B cell (primary cell): Measurements from ENCODE around the gene ERN1. TPM values are rescaled to one million over a fixed set of nuclear protein-coding genes. Genes with fewer than 3 reads are reported as not detected.

Experiments used
- ATAC-seq: fragments of 200-7000 bp; cut with Tn5 transposase; one replicate; pipeline ENCODE4 v1.10.0; 2021; ENCODE audit warnings: low read depth, mild to moderate bottlenecking, moderate number of reproducible peaks, moderate library complexity
- CTCF ChIA-PET: fragments of 350-600 bp; sonication (Branson Sonifier 250); formaldehyde crosslinking; loops from one replicate; lab custom pipeline; 2021; ENCODE audit warnings: antibody characterized with exemption, inconsistent platforms; lab: Charles Lee
- POLR2A ChIA-PET: fragments of 350-600 bp; sonication (Branson Sonifier 250); formaldehyde crosslinking; loops from one replicate; lab custom pipeline; 2021; ENCODE audit warnings: antibody characterized with exemption; lab: Charles Lee
- DNase-seq: peaks from one replicate; pipeline ENCODE4 v3.0.0; 2013
- H2AFZ ChIP-seq: 2 replicates; pipeline ENCODE4 v1.6.1; 2012; ENCODE audit warnings: mild to moderate bottlenecking, low read depth, low read length; ENCODE audit not compliant: insufficient read depth, poor library complexity, severe bottlenecking
- H3K27ac ChIP-seq, 2 donors: 1 replicate in 1 of 2; 2 replicates in 1 of 2; pipeline ENCODE4 v1.5.1; 2012 to 2013; ENCODE audit warnings: low read length in 2 of 2, mild to moderate bottlenecking in 2 of 2, moderate library complexity in 1 of 2
- H3K27me3 ChIP-seq, 4 experiments: fragments of 200-600 bp in 1 of 4; sonication (generic) in 1 of 4; replicated peaks in 1 of 4; 1 replicate in 2 of 4; 2 replicates in 2 of 4; pipeline versions ENCODE4 v1.6.1 to v1.7.0; 2013 to 2016; ENCODE audit warnings: low read length in 3 of 4, mild to moderate bottlenecking in 2 of 4, mixed read lengths in 1 of 4, moderate library complexity in 1 of 4; ENCODE audit not compliant: insufficient read depth in 4 of 4, control insufficient read depth in 3 of 4; ENCODE audit errors: control extremely low read depth in 1 of 4
- H3K36me3 ChIP-seq, 2 experiments: replicated peaks in 1 of 2; 1 replicate in 1 of 2; 2 replicates in 1 of 2; pipeline versions ENCODE4 v1.6.1 to v1.7.1; 2013; ENCODE audit warnings: low read length in 1 of 2; ENCODE audit not compliant: insufficient read depth in 2 of 2, control insufficient read depth in 1 of 2; ENCODE audit errors: control extremely low read depth in 1 of 2, extremely low read depth in 1 of 2
- H3K4me1 ChIP-seq, 2 donors: fragments of 200-600 bp in 1 of 2; sonication (generic) in 1 of 2; 1 replicate in 1 of 2; 2 replicates in 1 of 2; pipeline versions ENCODE4 v1.5.1 to v1.6.1; 2013 to 2017; ENCODE audit warnings: low read length in 2 of 2; ENCODE audit not compliant: control insufficient read depth in 2 of 2, insufficient read depth in 2 of 2
- H3K4me2 ChIP-seq: replicated peaks from 2 replicates; pipeline ENCODE3; 2012; ENCODE audit warnings: mild to moderate bottlenecking, low read depth, low read length; ENCODE audit not compliant: poor library complexity, severe bottlenecking
- H3K4me3 ChIP-seq, 5 experiments: fragments of 200-600 bp in 1 of 5; sonication (generic) in 1 of 5; 1 replicate in 3 of 5; 2 replicates in 2 of 5; pipeline versions ENCODE4 v1.5.1 to v1.7.0; 2011 to 2016; ENCODE audit warnings: low read length in 4 of 5, mild to moderate bottlenecking in 4 of 5, low read depth in 2 of 5, control low read depth in 1 of 5, moderate library complexity in 1 of 5; ENCODE audit not compliant: insufficient read depth in 1 of 5; ENCODE audit errors: control extremely low read depth in 1 of 5, extremely low read depth in 1 of 5
- H3K79me2 ChIP-seq: fragments of 200-600 bp; sonication (generic); one replicate; pipeline ENCODE4 v1.6.0; 2016; ENCODE audit warnings: low read length; ENCODE audit not compliant: control insufficient read depth, insufficient read depth
- H3K9ac ChIP-seq: fragments of 200-600 bp; sonication (generic); 2 replicates; pipeline ENCODE4 v1.6.1; 2017; ENCODE audit warnings: mild to moderate bottlenecking, low read length, moderate library complexity
- H3K9me3 ChIP-seq, 3 donors: one replicate each; pipeline versions ENCODE4 v1.6.1 to v1.7.1; 2013; ENCODE audit warnings: low read length in 2 of 3; ENCODE audit not compliant: control insufficient read depth in 2 of 3, insufficient read depth in 1 of 3; ENCODE audit errors: control extremely low read depth in 1 of 3
- H4K20me1 ChIP-seq: 2 replicates; pipeline ENCODE4 v1.6.0; 2012; ENCODE audit warnings: mild to moderate bottlenecking, low read length; ENCODE audit not compliant: insufficient read depth, control insufficient read depth, poor library complexity, severe bottlenecking
- H3K27ac Mint-ChIP-seq: one replicate; pipeline ENCODE4 v1.8.0; 2021; ENCODE audit warnings: mixed read lengths
- H3K27me3 Mint-ChIP-seq: one replicate; pipeline ENCODE4 v1.8.0; 2021; ENCODE audit warnings: mixed read lengths
- H3K4me1 Mint-ChIP-seq: one replicate; pipeline ENCODE4 v1.8.0; 2021; ENCODE audit warnings: mixed read lengths
- H3K4me3 Mint-ChIP-seq: one replicate; pipeline ENCODE4 v1.8.0; 2021; ENCODE audit warnings: mixed read lengths
- H3K9me3 Mint-ChIP-seq: one replicate; pipeline ENCODE4 v1.8.0; 2022; ENCODE audit warnings: mixed read lengths; ENCODE audit not compliant: insufficient read depth
- EZH2 ChIP-seq: IDR thresholded peaks from 2 replicates; pipeline ENCODE4 v1.6.1; 2012; ENCODE audit warnings: borderline replicate concordance, low read depth, mild to moderate bottlenecking, moderate library complexity, low read length; ENCODE audit not compliant: insufficient read depth, poor library complexity, severe bottlenecking
- WGBS: methylation state at CpG from one replicate; pipeline ENCODE4 v1.1.5; 2013; ENCODE audit warnings: missing lambda C conversion rate; ENCODE audit not compliant: insufficient coverage; 5-methylcytosine and 5-hydroxymethylcytosine counted together
- intact Hi-C: fragments of 100-400 bp; cut with micrococcal nuclease; formaldehyde crosslinking; loops from one replicate; pipeline ENCODE4 v1.10.0; 2022
- polyA plus RNA-seq: library from polyadenylated mRNA; depleted of rRNA; stranded (reverse); fragments of >200 nt; gene quantifications from 2 replicates; pipeline ENCODE4 v1.2.3, GENCODE V29; 2012
- total RNA-seq, 2 donors: library from RNA; stranded (reverse); fragments of 120-200 nt in 1 of 2; gene quantifications; 1 replicate in 1 of 2; 2 replicates in 1 of 2; pipeline versions ENCODE4 v1.2.3 to v1.2.4, GENCODE V29; 2013 to 2022
- TF ChIP-seq, protein P1 (sequence below): fragments of 200-600 bp; IDR thresholded peaks from one replicate; pipeline ENCODE4 v1.8.0; 2022; ENCODE audit warnings: antibody characterized with exemption, mild to moderate bottlenecking

The ERN1 gene
- total and polyA plus RNA-seq, 2 donors (not counting 1 experiment from before 2014, with no cell fraction given), result 7.0 to 19.4 TPM

DNA sequence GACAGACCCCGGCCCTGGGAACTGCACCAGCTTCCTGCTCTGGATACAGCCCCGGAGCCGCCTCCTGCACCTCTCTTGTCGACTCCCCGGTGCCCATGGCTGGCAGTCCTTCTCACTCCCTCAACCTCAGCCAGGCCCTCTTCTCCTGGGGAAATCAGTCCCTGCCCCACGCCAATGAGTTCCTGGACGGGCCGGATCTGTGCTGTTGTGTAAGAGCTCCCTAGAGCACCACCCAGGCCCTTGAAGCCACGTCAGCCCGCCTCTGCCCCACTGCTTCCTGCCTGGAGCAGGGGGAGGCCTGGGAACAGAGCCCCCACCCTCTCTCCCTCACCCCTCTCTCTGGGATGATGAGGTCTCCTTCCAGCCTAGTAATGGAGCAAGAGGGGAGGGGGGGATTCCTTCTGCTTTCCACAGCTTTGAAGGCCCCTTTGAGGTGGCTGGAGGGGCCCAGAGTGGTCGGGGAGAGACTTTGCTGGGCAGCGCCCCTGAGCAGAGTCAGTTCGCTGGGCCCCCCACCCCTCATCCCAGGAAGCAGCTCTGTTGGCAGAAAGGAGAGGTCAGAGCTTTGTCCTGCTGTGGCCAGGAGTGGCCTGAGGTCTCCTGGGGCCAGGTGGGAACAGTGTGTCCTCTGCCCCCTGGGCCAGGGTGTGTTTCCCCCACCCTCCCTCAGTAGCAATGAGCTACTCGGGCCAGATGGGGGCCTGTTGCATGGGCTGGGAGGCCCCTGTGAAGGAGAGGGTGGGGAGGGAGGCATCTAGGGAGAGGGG, 128.0 kb downstream of the ERN1 start:
- intact Hi-C loops, result no loop called here
- no peak overlapping the region for H3K4me3 ChIP-seq
- WGBS, result 92% methylated on average over 13 of the region's 14 CpGs
- H3K4me1 Mint-ChIP-seq, result peaks cover 31% of the 10 kb centered on the region
- peaks cover 26 to 36% of the 10 kb centered on the region in 2 donors for H3K4me1 ChIP-seq
- peaks cover 61% of the 10 kb centered on the region for H4K20me1 ChIP-seq
- H3K27me3 Mint-ChIP-seq, result peaks cover 6% of the 10 kb centered on the region
- H3K27ac Mint-ChIP-seq, result no peak overlapping the region
- DNase-seq (no peak), ATAC-seq (no peak)
- H3K4me2 ChIP-seq, result no peak overlapping the region
- no peaks in the 10 kb centered on the region for H3K9me3 ChIP-seq
- no peak overlapping the region for H3K27ac ChIP-seq
- H2AFZ ChIP-seq, result no peak overlapping the region
- H3K79me2 ChIP-seq, result peaks cover 21% of the 10 kb centered on the region
- H3K4me3 Mint-ChIP-seq, result no peak overlapping the region
- no peak overlapping the region for H3K9ac ChIP-seq
- POLR2A ChIA-PET, result no interaction called here
- TF ChIP-seq EZH2, result no peak
- TF ChIP-seq, protein P1, sequence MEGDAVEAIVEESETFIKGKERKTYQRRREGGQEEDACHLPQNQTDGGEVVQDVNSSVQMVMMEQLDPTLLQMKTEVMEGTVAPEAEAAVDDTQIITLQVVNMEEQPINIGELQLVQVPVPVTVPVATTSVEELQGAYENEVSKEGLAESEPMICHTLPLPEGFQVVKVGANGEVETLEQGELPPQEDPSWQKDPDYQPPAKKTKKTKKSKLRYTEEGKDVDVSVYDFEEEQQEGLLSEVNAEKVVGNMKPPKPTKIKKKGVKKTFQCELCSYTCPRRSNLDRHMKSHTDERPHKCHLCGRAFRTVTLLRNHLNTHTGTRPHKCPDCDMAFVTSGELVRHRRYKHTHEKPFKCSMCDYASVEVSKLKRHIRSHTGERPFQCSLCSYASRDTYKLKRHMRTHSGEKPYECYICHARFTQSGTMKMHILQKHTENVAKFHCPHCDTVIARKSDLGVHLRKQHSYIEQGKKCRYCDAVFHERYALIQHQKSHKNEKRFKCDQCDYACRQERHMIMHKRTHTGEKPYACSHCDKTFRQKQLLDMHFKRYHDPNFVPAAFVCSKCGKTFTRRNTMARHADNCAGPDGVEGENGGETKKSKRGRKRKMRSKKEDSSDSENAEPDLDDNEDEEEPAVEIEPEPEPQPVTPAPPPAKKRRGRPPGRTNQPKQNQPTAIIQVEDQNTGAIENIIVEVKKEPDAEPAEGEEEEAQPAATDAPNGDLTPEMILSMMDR, result no peak
- no peaks in the 10 kb centered on the region for H3K9me3 Mint-ChIP-seq
- peaks cover 0 to 17% (median 5%) of the 10 kb centered on the region in 4 experiments for H3K27me3 ChIP-seq
- peaks cover 0 to 47% of the 10 kb centered on the region in 2 experiments for H3K36me3 ChIP-seq
- CTCF ChIA-PET, result interaction anchor here (1.0 to 1.9 kb wide), 4 partner anchors 12 to 132 kb away, joined by 4 to 5 read pairs (median 4); no protein-coding TSS in a partner anchor

DNA sequence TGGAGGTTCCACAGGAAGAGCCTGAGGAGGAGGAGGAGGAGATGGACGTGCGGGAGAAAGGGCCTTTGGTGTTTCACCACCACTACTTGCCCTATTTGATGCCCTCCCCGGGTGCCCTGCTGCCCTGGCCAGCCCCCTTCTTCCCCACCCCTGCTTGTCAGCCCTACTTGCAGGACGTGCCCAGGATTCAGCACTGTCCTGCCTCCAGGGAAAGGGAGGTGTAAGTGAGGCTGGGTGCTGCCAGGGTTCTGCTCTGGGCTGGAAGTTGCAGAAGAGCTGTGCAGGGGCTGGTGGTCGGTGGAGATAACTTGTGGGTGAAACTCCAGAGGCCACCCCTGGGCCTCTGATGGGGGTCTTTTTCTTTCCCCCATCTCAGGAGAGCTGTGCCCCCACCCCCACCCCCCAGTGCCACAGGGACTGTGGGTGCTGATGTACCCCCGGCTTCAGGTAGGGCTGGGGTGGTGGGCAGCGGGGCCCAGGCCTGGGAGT, 128.8 kb downstream of the ERN1 start:
- CTCF ChIA-PET, result interaction anchor here (1.5 to 1.9 kb wide), 2 partner anchors 11 to 15 kb away, joined by 4 to 5 read pairs; no protein-coding TSS in a partner anchor
- 91% methylated on average over 4 of the region's 7 CpGs for WGBS
- no peak for DNase-seq

More for the DNA sequence above, 128.8 kb downstream of the ERN1 start:
- Histone ChIP-seq H3K27ac (no peak overlapping the region), H3K27me3 (peaks cover 0 to 20% (median 5%) of the 10 kb centered on the region in 4 experiments), H3K4me1 (peaks cover 19 to 28% of the 10 kb centered on the region in 2 donors), H3K9me3 (no peaks in the 10 kb centered on the region), H3K9ac (no peak overlapping the region), H4K20me1 (peaks cover 53% of the 10 kb centered on the region), H2AFZ (no peak overlapping the region), H3K4me3 (no peak overlapping the region), H3K79me2 (peaks cover 13% of the 10 kb centered on the region), H3K4me2 (no peak overlapping the region), H3K36me3 (peaks cover 0 to 39% of the 10 kb centered on the region in 2 experiments)
- POLR2A ChIA-PET, result no interaction called here
- H3K4me1 Mint-ChIP-seq, result peaks cover 28% of the 10 kb centered on the region
- no peak overlapping the region for H3K27ac Mint-ChIP-seq
- H3K27me3 Mint-ChIP-seq, result peaks cover 10% of the 10 kb centered on the region
- intact Hi-C loops, result no loop called here
- no peak for ATAC-seq
- no peak overlapping the region for H3K4me3 Mint-ChIP-seq
- no peaks in the 10 kb centered on the region for H3K9me3 Mint-ChIP-seq
- TF ChIP-seq, protein P1, result no peak
- no peak for TF ChIP-seq EZH2
